HepG2 (cell line): Measurements from ENCODE around the gene ZFYVE27.

Experiments used
- CHD4 ChIP-seq: fragments of 200-600 bp; sonication (generic); IDR thresholded peaks from 2 replicates; pipeline ENCODE4 v1.7.0; 2017; ENCODE audit warnings: mild to moderate bottlenecking, low read length, borderline replicate concordance
- CSRNP1 ChIP-seq: sonication (generic); formaldehyde crosslinking; IDR thresholded peaks from 2 replicates; pipeline ENCODE4 v1.8.1; 2023; ENCODE audit warnings: mild to moderate bottlenecking, missing genetic modification reagents
- FOXK2 ChIP-seq: fragments of 450-650 bp; IDR thresholded peaks from 2 replicates; pipeline ENCODE4 v1.6.1; 2016
- HNRNPLL ChIP-seq: fragments of 200-400 bp; formaldehyde crosslinking; IDR thresholded peaks from 2 replicates; pipeline ENCODE4 v1.6.1; 2017; ENCODE audit warnings: mild to moderate bottlenecking, low read depth, low read length; ENCODE audit not compliant: poor library complexity, severe bottlenecking
- MIER3 ChIP-seq: IDR thresholded peaks from 2 replicates; pipeline ENCODE4 v1.6.1; 2016; ENCODE audit warnings: missing compliant biosample characterization, borderline replicate concordance
- MIXL1 ChIP-seq: IDR thresholded peaks from 2 replicates; pipeline ENCODE4 v1.6.1; 2016
- RNF2 ChIP-seq: fragments of 450-650 bp; conservative IDR thresholded peaks from 2 replicates; pipeline ENCODE4 v1.6.1; 2016; ENCODE audit warnings: low read depth
- SIN3B ChIP-seq: fragments of 150-350 bp; IDR thresholded peaks from 2 replicates; pipeline ENCODE4 v1.6.1; 2014; ENCODE audit warnings: low read length
- ZNF24 ChIP-seq: fragments of 450-650 bp; IDR thresholded peaks from 2 replicates; pipeline ENCODE4 v1.6.1; 2017; ENCODE audit warnings: antibody characterized with exemption, mild to moderate bottlenecking
- TF ChIP-seq, protein P1 (sequence below): sonication (generic); formaldehyde crosslinking; IDR thresholded peaks from 2 replicates; pipeline ENCODE4; 2020; ENCODE audit warnings: missing genetic modification reagents, mild to moderate bottlenecking, borderline replicate concordance
- TF ChIP-seq, protein P2 (sequence below): sonication (generic); formaldehyde crosslinking; IDR thresholded peaks from 2 replicates; pipeline ENCODE4 v1.4.0; 2020; ENCODE audit warnings: mild to moderate bottlenecking, missing genetic modification reagents

GRCh38 chr10:97736403-97736901, 476 bp upstream of the ZFYVE27 start:
- TF ChIP-seq ZNF24 (no peak), MIXL1 (CRISPR knock-in tag) (no peak), CSRNP1 (CRISPR knock-in tag) (no peak), SIN3B (no peak), CHD4 (no peak), FOXK2 (no peak), HNRNPLL (no peak), MIER3 (CRISPR knock-in tag) (no peak), RNF2 (no peak)
- TF ChIP-seq, protein P1, sequence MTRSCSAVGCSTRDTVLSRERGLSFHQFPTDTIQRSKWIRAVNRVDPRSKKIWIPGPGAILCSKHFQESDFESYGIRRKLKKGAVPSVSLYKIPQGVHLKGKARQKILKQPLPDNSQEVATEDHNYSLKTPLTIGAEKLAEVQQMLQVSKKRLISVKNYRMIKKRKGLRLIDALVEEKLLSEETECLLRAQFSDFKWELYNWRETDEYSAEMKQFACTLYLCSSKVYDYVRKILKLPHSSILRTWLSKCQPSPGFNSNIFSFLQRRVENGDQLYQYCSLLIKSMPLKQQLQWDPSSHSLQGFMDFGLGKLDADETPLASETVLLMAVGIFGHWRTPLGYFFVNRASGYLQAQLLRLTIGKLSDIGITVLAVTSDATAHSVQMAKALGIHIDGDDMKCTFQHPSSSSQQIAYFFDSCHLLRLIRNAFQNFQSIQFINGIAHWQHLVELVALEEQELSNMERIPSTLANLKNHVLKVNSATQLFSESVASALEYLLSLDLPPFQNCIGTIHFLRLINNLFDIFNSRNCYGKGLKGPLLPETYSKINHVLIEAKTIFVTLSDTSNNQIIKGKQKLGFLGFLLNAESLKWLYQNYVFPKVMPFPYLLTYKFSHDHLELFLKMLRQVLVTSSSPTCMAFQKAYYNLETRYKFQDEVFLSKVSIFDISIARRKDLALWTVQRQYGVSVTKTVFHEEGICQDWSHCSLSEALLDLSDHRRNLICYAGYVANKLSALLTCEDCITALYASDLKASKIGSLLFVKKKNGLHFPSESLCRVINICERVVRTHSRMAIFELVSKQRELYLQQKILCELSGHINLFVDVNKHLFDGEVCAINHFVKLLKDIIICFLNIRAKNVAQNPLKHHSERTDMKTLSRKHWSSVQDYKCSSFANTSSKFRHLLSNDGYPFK = no peak
- TF ChIP-seq, protein P2, sequence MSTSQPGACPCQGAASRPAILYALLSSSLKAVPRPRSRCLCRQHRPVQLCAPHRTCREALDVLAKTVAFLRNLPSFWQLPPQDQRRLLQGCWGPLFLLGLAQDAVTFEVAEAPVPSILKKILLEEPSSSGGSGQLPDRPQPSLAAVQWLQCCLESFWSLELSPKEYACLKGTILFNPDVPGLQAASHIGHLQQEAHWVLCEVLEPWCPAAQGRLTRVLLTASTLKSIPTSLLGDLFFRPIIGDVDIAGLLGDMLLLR (CRISPR knock-in tag) = no peak
